H1 (cell line): ENCODE data around the gene MYO1D. TPM values are rescaled to one million over a fixed set of nuclear protein-coding genes. Genes with fewer than 3 reads are reported as not detected.

Experiments used
- CTCF ChIA-PET: fragments of 300-600 bp; sonication (Branson Sonifier 250); formaldehyde crosslinking; loops from one replicate; lab custom pipeline; 2021; ENCODE audit not compliant: partially characterized antibody; lab: Charles Lee
- POLR2A ChIA-PET: fragments of 300-600 bp; sonication (Branson Sonifier 250); formaldehyde crosslinking; loops from one replicate; lab custom pipeline; 2021; ENCODE audit warnings: inconsistent platforms; ENCODE audit not compliant: partially characterized antibody; lab: Charles Lee
- DNase-seq, 2 experiments: peaks; one replicate each; pipeline versions ENCODE4 v3.0.0 to v3.0.0-alpha.2; 2010 to 2022; ENCODE audit warnings: low spot score in 2 of 2, low read depth in 1 of 2, mixed read lengths in 1 of 2
- FAIRE-seq: peaks from 2 replicates; lab custom pipeline; 2011; peaks lifted over from hg19 to GRCh38; lab: Jason Lieb, UNC
- H2AFZ ChIP-seq: 2 replicates; pipeline ENCODE4 v1.8.1; 2012; ENCODE audit warnings: low read length, inconsistent platforms
- H2AK5ac ChIP-seq: 2 replicates; pipeline ENCODE4 v1.6.1; 2013; ENCODE audit warnings: low read depth, low read length
- H2BK120ac ChIP-seq: replicated peaks from 2 replicates; pipeline ENCODE3; 2013; ENCODE audit warnings: low read depth, low read length, inconsistent platforms
- H2BK12ac ChIP-seq: 2 replicates; pipeline ENCODE4 v1.6.1; 2013; ENCODE audit warnings: low read depth, low read length
- H2BK15ac ChIP-seq: 2 replicates; pipeline ENCODE4 v1.6.1; 2013; ENCODE audit warnings: low read length
- H2BK20ac ChIP-seq: 2 replicates; pipeline ENCODE4 v1.6.1; 2013; ENCODE audit warnings: low read length
- H2BK5ac ChIP-seq: 2 replicates; pipeline ENCODE4 v1.6.1; 2013; ENCODE audit warnings: low read depth, low read length
- H3K14ac ChIP-seq: 2 replicates; pipeline ENCODE4 v1.6.1; 2013; ENCODE audit warnings: inconsistent platforms; ENCODE audit not compliant: insufficient read length
- H3K18ac ChIP-seq: 2 replicates; pipeline ENCODE4 v1.6.1; 2013; ENCODE audit warnings: low read length; ENCODE audit errors: extremely low read depth
- H3K23ac ChIP-seq: 2 replicates; pipeline ENCODE4 v1.6.1; 2013; ENCODE audit warnings: inconsistent platforms; ENCODE audit not compliant: insufficient read length
- H3K23me2 ChIP-seq: 2 replicates; pipeline ENCODE4 v1.6.1; 2013; ENCODE audit warnings: low read depth, low read length
- H3K27ac ChIP-seq: 2 replicates; pipeline ENCODE4 v1.6.1; 2011; ENCODE audit warnings: low read depth, low read length, inconsistent platforms
- H3K27me3 ChIP-seq, 4 experiments: replicated peaks in 1 of 4; 1 replicate in 1 of 4; 2 replicates in 3 of 4; pipeline versions ENCODE4 v1.6.1 to v1.8.1; 2011 to 2013; ENCODE audit warnings: low read length in 3 of 4, mild to moderate bottlenecking in 3 of 4, inconsistent platforms in 2 of 4, mixed read lengths in 2 of 4, moderate library complexity in 1 of 4; ENCODE audit not compliant: control insufficient read depth in 3 of 4, insufficient read depth in 3 of 4; ENCODE audit errors: extremely low read depth in 1 of 4
- H3K36me3 ChIP-seq, 4 experiments: 2 replicates each; pipeline versions ENCODE4 v1.6.1 to v1.8.1; 2011 to 2013; ENCODE audit warnings: mild to moderate bottlenecking in 4 of 4, low read length in 3 of 4, moderate library complexity in 2 of 4, control low read depth in 1 of 4, inconsistent platforms in 1 of 4; ENCODE audit not compliant: insufficient read depth in 4 of 4, control insufficient read depth in 2 of 4
- H3K4ac ChIP-seq: replicated peaks from 2 replicates; pipeline ENCODE3; 2013; ENCODE audit warnings: low read length, low read depth, mixed read lengths, inconsistent platforms; ENCODE audit not compliant: insufficient read length
- H3K4me1 ChIP-seq, 4 experiments: replicated peaks in 1 of 4; 1 replicate in 1 of 4; 2 replicates in 3 of 4; pipeline versions ENCODE4 v1.6.1 to v1.8.1; 2011 to 2013; ENCODE audit warnings: low read length in 3 of 4, inconsistent platforms in 2 of 4, mixed read lengths in 1 of 4; ENCODE audit not compliant: insufficient read depth in 4 of 4, control insufficient read depth in 3 of 4
- H3K4me2 ChIP-seq, 2 experiments: 2 replicates each; pipeline versions ENCODE4 v1.6.1 to v1.8.1; 2011 to 2013; ENCODE audit warnings: low read depth in 2 of 2, low read length in 2 of 2, control low read depth in 1 of 2, inconsistent platforms in 1 of 2, mild to moderate bottlenecking in 1 of 2; ENCODE audit not compliant: insufficient read depth in 1 of 2
- H3K4me3 ChIP-seq, 4 experiments: fragments of 200-600, 300-600 bp in 1 of 4; sonication (generic), shearing (Covaris generic), sonication (Bioruptor Twin) in 1 of 4; 2 replicates each; pipeline versions ENCODE4 v1.5.1 to v1.8.1; 2011 to 2016; ENCODE audit warnings: low read length in 4 of 4, low read depth in 3 of 4, control low read depth in 2 of 4, inconsistent platforms in 2 of 4, mild to moderate bottlenecking in 2 of 4, mixed read lengths in 1 of 4, moderate library complexity in 1 of 4; ENCODE audit not compliant: insufficient read depth in 2 of 4; ENCODE audit errors: extremely low read depth in 1 of 4
- H3K56ac ChIP-seq: replicated peaks from 2 replicates; pipeline ENCODE3; 2013; ENCODE audit warnings: low read depth, mild to moderate bottlenecking, mixed read lengths, low read length, inconsistent platforms; ENCODE audit not compliant: insufficient read length
- H3K79me1 ChIP-seq: 2 replicates; pipeline ENCODE4 v1.6.1; 2013; ENCODE audit warnings: low read depth, low read length, control low read depth
- H3K79me2 ChIP-seq, 2 experiments: 2 replicates each; pipeline versions ENCODE4 v1.6.1 to v1.8.1; 2012 to 2013; ENCODE audit warnings: low read length in 2 of 2, mild to moderate bottlenecking in 2 of 2, inconsistent platforms in 1 of 2; ENCODE audit not compliant: insufficient read depth in 2 of 2, control insufficient read depth in 1 of 2
- H3K9ac ChIP-seq, 4 experiments: replicated peaks in 1 of 4; 1 replicate in 1 of 4; 2 replicates in 3 of 4; pipeline versions ENCODE4 v1.6.1 to v1.8.1; 2011 to 2013; ENCODE audit warnings: low read depth in 3 of 4, low read length in 3 of 4, control low read depth in 2 of 4, mild to moderate bottlenecking in 2 of 4, moderate library complexity in 2 of 4, inconsistent platforms in 1 of 4; ENCODE audit errors: extremely low read depth in 1 of 4
- H3K9me3 ChIP-seq, 2 experiments: 2 replicates each; pipeline versions ENCODE4 v1.6.1 to v1.8.1; 2012 to 2013; ENCODE audit warnings: mild to moderate bottlenecking in 2 of 2, moderate library complexity in 2 of 2, control low read depth in 1 of 2, inconsistent platforms in 1 of 2, low read depth in 1 of 2, low read length in 1 of 2, mixed read lengths in 1 of 2; ENCODE audit not compliant: insufficient read depth in 2 of 2
- H4K20me1 ChIP-seq, 2 experiments: replicated peaks in 1 of 2; 2 replicates each; pipeline versions ENCODE3 to v1.8.1; 2011 to 2013; ENCODE audit warnings: inconsistent platforms in 2 of 2, low read length in 2 of 2, mild to moderate bottlenecking in 1 of 2; ENCODE audit not compliant: insufficient read depth in 2 of 2, control insufficient read depth in 1 of 2
- H4K5ac ChIP-seq: 2 replicates; pipeline ENCODE4 v1.6.1; 2013; ENCODE audit warnings: low read length, low read depth, mixed read lengths, inconsistent platforms; ENCODE audit not compliant: insufficient read length
- H4K8ac ChIP-seq: 2 replicates; pipeline ENCODE4 v1.8.0; 2013; ENCODE audit warnings: mild to moderate bottlenecking, moderate library complexity, low read length, inconsistent platforms; ENCODE audit not compliant: insufficient read depth; ENCODE audit errors: extremely low read depth
- H4K91ac ChIP-seq: replicated peaks from 2 replicates; pipeline ENCODE3; 2013; ENCODE audit warnings: low read length, mixed read lengths, inconsistent platforms; ENCODE audit not compliant: insufficient read length
- ATF3 ChIP-seq: IDR thresholded peaks from 2 replicates; pipeline ENCODE4 v1.6.1; 2011; ENCODE audit warnings: low read depth, mild to moderate bottlenecking, low read length; ENCODE audit not compliant: insufficient read depth
- BCL11A ChIP-seq, 2 experiments: IDR thresholded peaks; one replicate each; pipeline ENCODE4 v1.6.1; 2011; ENCODE audit warnings: low read depth in 2 of 2, low read length in 2 of 2, mild to moderate bottlenecking in 2 of 2
- CTBP2 ChIP-seq: IDR thresholded peaks from 2 replicates; pipeline ENCODE4 v1.7.0; 2011; ENCODE audit warnings: borderline replicate concordance, mild to moderate bottlenecking, moderate library complexity, mixed read lengths, low read length; ENCODE audit not compliant: insufficient read depth, insufficient read length
- E2F6 ChIP-seq: IDR thresholded peaks from 2 replicates; pipeline ENCODE4 v1.6.1; 2012; ENCODE audit warnings: inconsistent platforms
- EGR1 ChIP-seq: IDR thresholded peaks from 2 replicates; pipeline ENCODE4 v1.6.1; 2011; ENCODE audit warnings: low read depth, low read length, borderline replicate concordance
- EZH2 ChIP-seq: fragments of 200-600 bp; sonication (generic); IDR thresholded peaks from 2 replicates; pipeline ENCODE4 v1.7.1; 2012; ENCODE audit warnings: low read depth, mild to moderate bottlenecking, moderate library complexity, low read length, inconsistent platforms; ENCODE audit not compliant: severe bottlenecking
- GABPA ChIP-seq: IDR thresholded peaks from 2 replicates; pipeline ENCODE4 v1.6.1; 2011; ENCODE audit warnings: mild to moderate bottlenecking, low read length, moderate library complexity, borderline replicate concordance; ENCODE audit not compliant: insufficient read depth
- KDM1A ChIP-seq: fragments of 200-600, 300-600 bp; sonication (generic); IDR thresholded peaks from 2 replicates; pipeline ENCODE4 v1.7.1; 2016; ENCODE audit warnings: mild to moderate bottlenecking, low read length, borderline replicate concordance
- MAFK ChIP-seq: IDR thresholded peaks from 2 replicates; pipeline ENCODE4 v1.6.1; 2012; ENCODE audit warnings: low read depth, mild to moderate bottlenecking, improper control_type of control experiment, low read length
- POLR2A ChIP-seq, 2 experiments: IDR thresholded peaks; 1 replicate in 1 of 2; 2 replicates in 1 of 2; pipeline ENCODE4 v1.6.1; 2011; ENCODE audit warnings: low read depth in 2 of 2, low read length in 2 of 2, mild to moderate bottlenecking in 2 of 2; ENCODE audit errors: control extremely low read depth in 1 of 2
- WGBS, 2 experiments: shearing (Covaris generic) in 1 of 2; methylation state at CpG; one replicate each; pipeline versions ENCODE4 v1.1.6 to v1.1.7; 2013 to 2015; ENCODE audit warnings: low lambda C conversion rate in 2 of 2, mixed read lengths in 2 of 2, inconsistent platforms in 1 of 2, low coverage in 1 of 2, missing lambda C conversion rate in 1 of 2; ENCODE audit not compliant: insufficient replicate concordance in 2 of 2, insufficient coverage in 1 of 2, insufficient read length in 1 of 2; ENCODE audit errors: extremely low coverage in 1 of 2, missing lambda C conversion rate in 1 of 2; 5-methylcytosine and 5-hydroxymethylcytosine counted together
- polyA plus RNA-seq, 7 experiments: library from polyadenylated mRNA; depleted of rRNA in 3 of 7; stranded (reverse) in 5 of 7; unstranded in 2 of 7; fragments of >200 nt in 5 of 7; fragments of 200-250 nt in 2 of 7; gene quantifications; 1 replicate in 5 of 7; 2 replicates in 1 of 7; 4 replicates in 1 of 7; pipeline versions ENCODE4 v1.2.1 to v1.2.3, GENCODE V29; 2011 to 2013; ENCODE audit warnings: missing spikeins in 2 of 7, mixed read lengths in 2 of 7
- total RNA-seq: library from RNA; stranded (reverse); fragmentation: NEBNext Ultra II Directional; extraction: Animal tissue kit (Norgen Biotek cat#: 25700); gene quantifications from 2 replicates; pipeline ENCODE4 v1.2.1, GENCODE V29; 2021

The MYO1D gene
- total and polyA plus RNA-seq, 2 of the 8 experiments (the other 6 are each of a cell fraction or from before 2014, with no cell fraction given), result 6.5 to 25.4 TPM

DNA sequence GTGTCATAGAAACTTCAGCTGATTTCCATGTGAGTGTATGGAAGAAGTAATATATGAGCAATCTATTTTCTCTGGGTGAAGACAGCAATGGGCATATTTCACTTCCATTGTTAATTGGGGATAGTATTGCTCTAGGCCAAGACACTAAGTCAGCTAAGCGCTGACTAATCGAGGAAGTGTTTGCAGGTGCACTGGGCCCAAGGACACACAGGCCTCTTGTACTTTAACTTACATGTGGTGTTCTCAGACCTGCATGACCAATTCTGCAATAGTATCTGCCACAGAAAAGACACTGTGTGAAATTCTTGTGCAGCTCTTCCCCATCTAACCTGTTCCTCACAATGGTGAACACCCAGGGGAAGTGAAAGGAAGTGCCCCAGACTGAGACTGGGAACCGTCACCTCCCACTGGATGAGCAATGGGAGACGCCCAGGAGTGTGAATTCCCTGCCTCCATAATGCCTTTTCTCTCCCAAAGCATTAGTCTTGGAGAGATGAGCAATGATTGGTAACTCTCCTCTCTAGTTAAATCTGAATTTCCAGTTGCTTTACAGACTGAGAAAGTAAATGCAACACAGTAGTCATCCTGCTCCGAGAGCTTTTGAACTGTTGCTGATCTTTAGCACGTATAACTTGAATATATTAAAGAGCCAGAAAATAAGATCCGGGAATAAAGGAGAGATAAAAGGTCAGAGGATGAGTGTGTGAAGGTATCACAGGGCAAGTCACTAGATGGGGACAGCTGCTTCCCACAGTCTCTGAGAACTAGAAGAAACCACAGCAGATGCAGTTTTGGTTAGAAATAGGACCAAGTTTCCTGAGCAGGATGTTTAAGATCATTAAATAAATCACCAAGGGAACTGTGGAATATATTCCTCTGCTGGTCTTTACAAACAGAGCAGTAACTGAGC is 307.5 kb downstream of the MYO1D start:
- ChIA-PET CTCF (interaction anchor here (0.6 to 1.1 kb wide), 3 partner anchors 52 to 89 kb away, joined by 3 read pairs; no protein-coding TSS in a partner anchor), POLR2A (no interaction called here)
- H3K23ac ChIP-seq, result no peak overlapping the region
- no peak overlapping the region for H3K14ac ChIP-seq
- no peak overlapping the region for H3K4me3 ChIP-seq
- H2BK12ac ChIP-seq, result no peak overlapping the region
- peak in 1 of 2 experiments; percentile 37 for DNase-seq
- H4K20me1 ChIP-seq, result no peaks in the 10 kb centered on the region
- 0 out of 7 replicates have a peak, but pooled peaks cover 0 to 3% (median 0%) of the 10 kb centered on the region in 4 experiments for H3K4me1 ChIP-seq
- H3K9me3 ChIP-seq, result no peaks in the 10 kb centered on the region
- no peak overlapping the region for H3K9ac ChIP-seq
- no peak overlapping the region for H3K56ac ChIP-seq
- H3K79me1 ChIP-seq, result no peaks in the 10 kb centered on the region
- H3K23me2 ChIP-seq, result no peaks in the 10 kb centered on the region
- H4K8ac ChIP-seq, result no peak overlapping the region
- H3K4me2 ChIP-seq, result no peak overlapping the region
- FAIRE-seq, result no peak
- no peak overlapping the region for H2BK120ac ChIP-seq
- WGBS, 2 experiments, result 92% methylated on average over 7 of the region's 7 CpGs; no CpG with 5 or more reads in 1 of the 2 experiments
- H3K27ac ChIP-seq, result no peak overlapping the region
- no peak overlapping the region for H2BK15ac ChIP-seq
- no peak overlapping the region for H4K91ac ChIP-seq
- 0 out of 2 replicates have a peak overlapping the region, but pooled peaks have one; percentile 25 for H2AK5ac ChIP-seq
- H2AFZ ChIP-seq, result no peak overlapping the region
- H2BK20ac ChIP-seq, result no peak overlapping the region
- no peak overlapping the region for H3K4ac ChIP-seq
- no peak overlapping the region for H4K5ac ChIP-seq
- H3K79me2 ChIP-seq, result no peaks in the 10 kb centered on the region
- no peaks in the 10 kb centered on the region for H3K36me3 ChIP-seq
- H3K27me3 ChIP-seq, result no peaks in the 10 kb centered on the region
- no peak overlapping the region for H3K18ac ChIP-seq
- H2BK5ac ChIP-seq, result no peak overlapping the region
- TF ChIP-seq CTBP2 (no peak), EGR1 (no peak), BCL11A (IDR thresholded peaks at IDR 0.05; ENCODE audit: low read depth in 2 of 2, low read length in 2 of 2) (no peak), GABPA (no peak), KDM1A (no peak), E2F6 (no peak), ATF3 (no peak), POLR2A (IDR thresholded peaks at IDR 0.05; ENCODE audit: control extremely low read depth in 1 of 2, low read depth in 2 of 2, low read length in 2 of 2) (no peak), EZH2 (no peak), MAFK (no peak)
